Mesendoderm (in vitro differentiated cells): ENCODE data around the gene AP2M1.

ENCODE experiments used
- DNase-seq: peaks from one replicate; pipeline ENCODE4 v3.0.0; 2013
- H2AK5ac ChIP-seq: 2 replicates; pipeline ENCODE4 v1.6.1; 2013; ENCODE audit warnings: low read length, inconsistent platforms
- H2BK120ac ChIP-seq: 2 replicates; pipeline ENCODE4 v1.6.1; 2013; ENCODE audit warnings: low read depth, mild to moderate bottlenecking, low read length, moderate library complexity, mixed read lengths
- H2BK15ac ChIP-seq: replicated peaks from 2 replicates; pipeline ENCODE4 v1.6.1; 2013; ENCODE audit warnings: low read depth, mild to moderate bottlenecking, moderate library complexity
- H2BK5ac ChIP-seq: 2 replicates; pipeline ENCODE4 v1.6.1; 2013; ENCODE audit warnings: low read length, inconsistent platforms
- H3K18ac ChIP-seq: 2 replicates; pipeline ENCODE4 v1.6.1; 2013; ENCODE audit warnings: mild to moderate bottlenecking, low read length, mixed read lengths
- H3K23ac ChIP-seq: one replicate; pipeline ENCODE4 v1.6.1; 2013; ENCODE audit warnings: low read length
- H3K27ac ChIP-seq: 2 replicates; pipeline ENCODE4 v1.5.1; 2013; ENCODE audit warnings: low read depth, mild to moderate bottlenecking, inconsistent platforms, low read length, moderate library complexity
- H3K27me3 ChIP-seq: 2 replicates; pipeline ENCODE4 v1.6.1; 2013; ENCODE audit warnings: low read length, control low read depth, mild to moderate bottlenecking, inconsistent platforms; ENCODE audit not compliant: insufficient read depth, poor library complexity
- H3K36me3 ChIP-seq: 2 replicates; pipeline ENCODE4 v1.6.1; 2013; ENCODE audit warnings: low read length, inconsistent platforms; ENCODE audit not compliant: control insufficient read depth, insufficient read depth
- H3K4ac ChIP-seq: one replicate; pipeline ENCODE4 v1.6.1; 2013; ENCODE audit warnings: low read depth, mild to moderate bottlenecking, low read length, moderate library complexity
- H3K4me1 ChIP-seq: 2 replicates; pipeline ENCODE4 v1.6.1; 2013; ENCODE audit warnings: low read depth, low read length, inconsistent platforms; ENCODE audit not compliant: control insufficient read depth
- H3K4me2 ChIP-seq: 2 replicates; pipeline ENCODE4 v1.6.1; 2013; ENCODE audit warnings: low read length
- H3K4me3 ChIP-seq: 2 replicates; pipeline ENCODE4 v1.5.1; 2013; ENCODE audit warnings: mild to moderate bottlenecking, low read length
- H3K56ac ChIP-seq: one replicate; pipeline ENCODE4 v1.6.1; 2013; ENCODE audit warnings: low read length
- H3K79me1 ChIP-seq: 2 replicates; pipeline ENCODE4 v1.6.1; 2013; ENCODE audit warnings: low read length, inconsistent platforms
- H3K79me2 ChIP-seq: 2 replicates; pipeline ENCODE4 v1.6.1; 2013; ENCODE audit warnings: mild to moderate bottlenecking, low read length; ENCODE audit not compliant: control insufficient read depth, insufficient read depth
- H3K9ac ChIP-seq: 2 replicates; pipeline ENCODE4 v1.6.1; 2013; ENCODE audit warnings: low read length, inconsistent platforms
- H4K5ac ChIP-seq: one replicate; pipeline ENCODE4 v1.6.1; 2013; ENCODE audit warnings: low read length
- H4K8ac ChIP-seq: one replicate; pipeline ENCODE4 v1.6.1; 2013; ENCODE audit warnings: low read depth, mild to moderate bottlenecking, control low read depth, low read length, moderate library complexity
- WGBS: extraction: QIAGEN DNeasy Blood & Tissue Kit; methylation state at CpG from one replicate; pipeline ENCODE4 v1.1.7; 2013; ENCODE audit warnings: low lambda C conversion rate, missing lambda C conversion rate; ENCODE audit not compliant: insufficient coverage; ENCODE audit errors: extremely low coverage; 5-methylcytosine and 5-hydroxymethylcytosine counted together

Gene AP2M1

DNA sequence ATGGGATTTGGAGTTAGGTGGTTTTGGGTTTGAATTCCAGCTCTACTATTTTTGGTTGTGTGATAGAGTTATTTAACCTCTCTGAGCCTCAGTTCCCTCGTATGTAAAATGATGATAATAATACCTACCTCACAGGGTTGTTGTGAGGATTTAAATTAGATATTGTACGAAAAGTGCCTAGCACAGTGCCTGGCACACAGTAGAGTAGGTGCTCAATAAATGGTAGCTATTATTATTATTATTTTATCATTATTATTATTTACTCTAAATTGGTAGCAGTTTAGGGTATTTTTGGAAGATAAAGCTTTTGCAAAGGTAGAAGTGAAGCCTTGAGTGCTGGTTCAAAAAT, 1.3 kb upstream of the AP2M1 start:
- H4K8ac ChIP-seq: no peak overlapping the region
- H3K56ac ChIP-seq: no peak overlapping the region
- peaks cover 13% of the 10 kb centered on the region for H3K79me1 ChIP-seq
- no peak overlapping the region for H3K27ac ChIP-seq
- H2BK15ac ChIP-seq: no peak overlapping the region
- H3K36me3 ChIP-seq: peaks cover 3% of the 10 kb centered on the region
- no peak overlapping the region for H3K18ac ChIP-seq
- no peak overlapping the region for H3K4me3 ChIP-seq
- no peaks in the 10 kb centered on the region for H3K27me3 ChIP-seq
- DNase-seq: no peak
- H3K4ac ChIP-seq: no peak overlapping the region
- H3K79me2 ChIP-seq: peaks cover 24% of the 10 kb centered on the region
- no peak overlapping the region for H2BK5ac ChIP-seq
- no peak overlapping the region for H4K5ac ChIP-seq
- no peak overlapping the region for H2BK120ac ChIP-seq
- H3K4me2 ChIP-seq: no peak overlapping the region
- WGBS: no CpG with 5 or more reads among the region's 2 CpGs
- H3K23ac ChIP-seq: no peak overlapping the region
- no peak overlapping the region for H2AK5ac ChIP-seq
- peaks cover 9% of the 10 kb centered on the region for H3K4me1 ChIP-seq
- no peak overlapping the region for H3K9ac ChIP-seq

DNA sequence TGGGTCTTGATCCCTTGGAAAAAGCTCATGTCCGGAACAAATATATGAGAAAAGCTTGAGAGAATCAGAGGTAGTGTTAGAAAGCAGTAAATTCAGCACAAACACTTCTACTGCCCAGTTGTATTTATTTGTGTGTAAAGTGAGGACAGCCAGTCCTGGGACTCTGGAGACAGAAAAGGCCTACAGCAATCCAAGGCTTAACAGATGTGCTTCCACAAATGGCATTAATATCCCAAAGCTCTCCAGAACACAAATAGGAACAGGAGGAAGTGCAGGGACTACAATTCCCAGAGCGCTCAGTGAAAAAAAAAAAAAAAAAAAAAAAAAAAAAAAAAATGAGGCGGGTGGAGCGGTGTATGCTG, 390 bp upstream of the AP2M1 start:
- DNase-seq: no peak
- peaks cover 31% of the 10 kb centered on the region for H3K79me2 ChIP-seq
- H3K4ac ChIP-seq: no peak overlapping the region
- H4K8ac ChIP-seq: no peak overlapping the region
- H3K4me2 ChIP-seq: no peak overlapping the region
- no peak overlapping the region for H3K56ac ChIP-seq
- peaks cover 9% of the 10 kb centered on the region for H3K4me1 ChIP-seq
- no peak overlapping the region for H2BK15ac ChIP-seq
- H2BK120ac ChIP-seq: no peak overlapping the region
- WGBS: no CpG with 5 or more reads among the region's 4 CpGs
- no peak overlapping the region for H3K27ac ChIP-seq
- peaks cover 10% of the 10 kb centered on the region for H3K36me3 ChIP-seq
- no peak overlapping the region for H3K23ac ChIP-seq
- H4K5ac ChIP-seq: no peak overlapping the region
- H3K79me1 ChIP-seq: peaks cover 22% of the 10 kb centered on the region
- no peak overlapping the region for H2AK5ac ChIP-seq
- no peak overlapping the region for H3K9ac ChIP-seq
- no peak overlapping the region for H2BK5ac ChIP-seq
- no peaks in the 10 kb centered on the region for H3K27me3 ChIP-seq
- no peak overlapping the region for H3K18ac ChIP-seq
- H3K4me3 ChIP-seq: no peak overlapping the region

DNA sequence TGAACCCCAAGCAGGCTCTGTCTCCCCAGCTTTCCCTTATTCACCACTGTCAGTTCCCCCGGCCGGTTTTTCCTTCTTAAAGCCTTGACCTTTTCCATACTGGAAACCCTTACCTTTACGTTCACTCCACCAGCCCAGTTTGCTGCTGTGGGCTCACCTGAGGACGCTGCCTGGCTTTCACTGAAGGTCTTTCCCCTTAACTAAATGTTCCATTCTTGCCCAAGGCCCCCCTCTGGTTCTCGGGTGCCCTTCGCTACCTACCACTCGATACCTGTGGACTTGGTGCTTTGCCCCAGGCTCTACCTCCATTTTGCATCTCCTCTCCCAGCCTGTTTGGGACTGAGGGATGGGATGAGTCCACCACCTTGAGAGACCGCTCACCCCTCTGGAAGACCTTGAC, 851 bp downstream of the AP2M1 start:
- Histone ChIP-seq H3K79me2 (peaks cover 32% of the 10 kb centered on the region), H2BK120ac (no peak overlapping the region), H3K56ac (peak overlapping the region; percentile 100), H4K8ac (no peak overlapping the region), H3K4me3 (peak overlapping the region; percentile 98), H3K23ac (no peak overlapping the region), H3K9ac (peak overlapping the region; percentile 99), H4K5ac (no peak overlapping the region), H3K4ac (peak overlapping the region; percentile 75), H3K79me1 (peaks cover 24% of the 10 kb centered on the region), H3K27ac (peak overlapping the region; percentile 98), H2BK15ac (no peak overlapping the region), H3K18ac (no peak overlapping the region), H3K4me2 (peak overlapping the region; percentile 96), H3K27me3 (no peaks in the 10 kb centered on the region), H2BK5ac (peak overlapping the region; percentile 38), H3K36me3 (peaks cover 15% of the 10 kb centered on the region), H2AK5ac (peak overlapping the region; percentile 85), H3K4me1 (peaks cover 9% of the 10 kb centered on the region)
- peak; percentile 41 for DNase-seq
- no CpG with 5 or more reads among the region's 8 CpGs for WGBS

DNA sequence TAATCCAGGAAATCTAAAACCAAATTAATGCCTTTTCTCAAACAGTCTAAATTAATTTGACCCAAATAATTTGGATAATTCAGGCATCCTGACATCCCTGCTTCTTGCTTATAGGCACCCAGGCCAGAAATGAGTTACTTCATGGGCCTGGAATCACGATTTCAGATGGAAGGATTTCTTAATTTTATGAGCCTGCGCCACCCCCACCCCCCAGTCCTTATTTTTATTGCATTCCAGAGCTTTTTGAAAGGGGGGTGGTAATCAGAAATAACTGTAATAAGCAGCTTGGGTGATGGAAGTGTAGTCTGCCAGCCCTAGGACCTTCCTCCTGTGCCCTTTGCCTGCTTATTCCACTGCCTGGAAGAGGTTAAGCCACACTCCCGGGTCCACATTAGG, 1.3 kb downstream of the AP2M1 start:
- Histone ChIP-seq H3K79me2 (peaks cover 32% of the 10 kb centered on the region), H3K4me3 (peak overlapping the region; percentile 46), H2AK5ac (no peak overlapping the region), H3K27ac (peak overlapping the region; percentile 98), H2BK5ac (peak overlapping the region; percentile 84), H3K4me2 (peak overlapping the region; percentile 96), H3K4ac (peak overlapping the region; percentile 88), H3K36me3 (peaks cover 20% of the 10 kb centered on the region), H3K79me1 (peaks cover 24% of the 10 kb centered on the region), H2BK120ac (peak overlapping the region; percentile 15), H3K56ac (peak overlapping the region; percentile 100), H4K8ac (no peak overlapping the region), H3K4me1 (peaks cover 9% of the 10 kb centered on the region), H3K18ac (peak overlapping the region; percentile 72), H2BK15ac (no peak overlapping the region), H3K9ac (peak overlapping the region; percentile 99), H3K27me3 (no peaks in the 10 kb centered on the region), H3K23ac (no peak overlapping the region), H4K5ac (no peak overlapping the region)
- DNase-seq: no peak
- WGBS: no CpG with 5 or more reads among the region's 3 CpGs

DNA sequence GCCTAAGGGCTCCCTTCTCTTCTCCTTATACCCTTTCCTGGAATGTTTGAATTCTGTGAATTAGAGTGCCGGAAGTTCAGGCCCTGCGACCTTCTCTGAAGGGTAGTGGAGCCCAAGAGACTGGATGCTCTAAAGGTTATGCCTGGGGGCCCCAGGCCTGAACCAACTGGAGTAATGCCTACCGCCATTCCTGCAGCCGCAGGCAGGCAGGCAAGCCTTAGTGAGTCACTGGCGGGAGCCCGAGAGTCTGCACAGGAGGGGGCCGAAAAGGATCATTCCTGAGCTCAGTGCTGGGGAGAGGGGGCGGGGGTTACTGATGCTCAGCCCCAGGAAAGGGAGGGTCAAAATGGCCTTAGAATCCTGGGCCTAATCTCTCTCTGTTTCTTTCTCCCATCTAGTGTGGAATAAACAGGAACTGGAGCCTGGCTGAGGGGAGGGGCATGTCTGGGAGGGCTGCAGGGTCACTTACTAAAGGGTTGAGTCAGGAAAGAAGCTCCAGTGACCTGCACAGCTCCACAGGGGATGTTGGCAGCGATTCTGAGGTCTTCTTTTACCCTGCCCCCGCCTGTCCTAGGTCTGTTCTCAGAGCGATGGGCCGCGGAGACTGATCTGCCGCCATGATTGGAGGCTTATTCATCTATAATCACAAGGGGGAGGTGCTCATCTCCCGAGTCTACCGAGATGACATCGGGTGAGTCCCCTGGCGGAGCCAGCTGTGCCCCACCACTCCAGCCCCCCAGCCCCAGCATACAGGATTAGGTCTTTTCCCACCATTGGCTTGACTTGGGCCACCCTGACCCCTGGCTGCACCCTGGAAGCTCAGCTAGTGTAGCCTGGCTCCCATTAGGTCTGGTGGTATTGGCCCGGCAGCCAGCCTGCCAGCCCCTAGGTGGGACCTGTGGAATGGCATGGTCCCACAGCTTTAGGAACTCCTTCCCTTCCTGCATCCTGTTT, 2.0 kb downstream of the AP2M1 start:
- Histone ChIP-seq H3K4me3 (peak overlapping the region; percentile 46), H3K27me3 (no peaks in the 10 kb centered on the region), H3K79me2 (peaks cover 32% of the 10 kb centered on the region), H3K23ac (peak overlapping the region; percentile 85), H3K4ac (peak overlapping the region; percentile 88), H3K4me1 (peaks cover 9% of the 10 kb centered on the region), H2BK5ac (peak overlapping the region; percentile 86), H3K9ac (peak overlapping the region; percentile 99), H3K56ac (peak overlapping the region; percentile 100), H2BK15ac (no peak overlapping the region), H3K18ac (peak overlapping the region; percentile 72), H3K27ac (peak overlapping the region; percentile 98), H3K4me2 (peak overlapping the region; percentile 96), H2AK5ac (peak overlapping the region; percentile 14), H4K5ac (no peak overlapping the region), H3K79me1 (peaks cover 26% of the 10 kb centered on the region), H2BK120ac (peak overlapping the region; percentile 15), H4K8ac (no peak overlapping the region), H3K36me3 (peaks cover 25% of the 10 kb centered on the region)
- no CpG with 5 or more reads among the region's 19 CpGs for WGBS
- peak; percentile 99 for DNase-seq
